VCaP (cell line): ENCODE measurements around the gene BCL2.

ENCODE experiments used
- H3K27ac ChIP-seq: fragments of 450-650 bp; 2 replicates; pipeline ENCODE4 v1.5.1; 2017
- TF ChIP-seq, protein P1 (sequence below): fragments of 450-650 bp; conservative IDR thresholded peaks from 2 replicates; pipeline ENCODE4 v1.5.1; 2017; ENCODE audit warnings: mild to moderate bottlenecking, moderate library complexity

BCL2 gene

DNA sequence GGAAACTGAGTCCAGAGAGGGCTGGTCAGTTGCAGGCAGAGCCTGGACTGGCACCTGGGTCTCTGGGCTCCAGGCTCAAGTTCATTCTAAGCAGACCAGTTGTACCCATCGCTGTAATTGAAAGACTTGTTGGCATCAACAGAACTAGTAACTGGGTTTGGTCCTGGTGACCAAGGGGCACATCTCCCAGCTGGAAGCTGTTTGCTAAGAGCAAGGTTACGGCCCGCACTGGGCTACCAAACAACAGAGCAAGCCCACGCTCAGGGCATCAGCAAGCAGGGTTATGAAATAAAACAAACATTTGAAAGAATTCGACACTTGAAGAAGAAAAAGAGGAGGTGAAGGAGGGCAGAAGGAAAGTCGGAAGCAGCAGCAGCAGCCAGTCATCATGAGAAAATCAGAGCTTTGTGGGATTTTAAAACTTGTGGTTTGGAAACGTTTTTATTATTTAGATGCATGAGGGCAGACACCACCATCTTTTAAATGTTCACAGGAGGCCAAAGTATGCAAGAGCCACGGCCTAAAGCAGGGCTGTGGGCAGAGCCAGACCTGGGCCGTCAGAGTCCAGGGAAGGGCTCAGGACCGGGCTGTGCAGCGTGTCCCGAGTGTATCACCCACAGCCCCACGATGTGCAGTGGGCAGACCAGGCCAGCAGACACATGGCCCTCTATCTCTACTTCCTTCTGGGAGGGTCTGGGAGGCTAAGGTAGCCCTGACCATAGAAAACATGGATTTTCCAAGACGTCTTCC lies 220.3 kb downstream of the BCL2 start:
- no peak overlapping the region for H3K27ac ChIP-seq
- TF ChIP-seq, protein P1, sequence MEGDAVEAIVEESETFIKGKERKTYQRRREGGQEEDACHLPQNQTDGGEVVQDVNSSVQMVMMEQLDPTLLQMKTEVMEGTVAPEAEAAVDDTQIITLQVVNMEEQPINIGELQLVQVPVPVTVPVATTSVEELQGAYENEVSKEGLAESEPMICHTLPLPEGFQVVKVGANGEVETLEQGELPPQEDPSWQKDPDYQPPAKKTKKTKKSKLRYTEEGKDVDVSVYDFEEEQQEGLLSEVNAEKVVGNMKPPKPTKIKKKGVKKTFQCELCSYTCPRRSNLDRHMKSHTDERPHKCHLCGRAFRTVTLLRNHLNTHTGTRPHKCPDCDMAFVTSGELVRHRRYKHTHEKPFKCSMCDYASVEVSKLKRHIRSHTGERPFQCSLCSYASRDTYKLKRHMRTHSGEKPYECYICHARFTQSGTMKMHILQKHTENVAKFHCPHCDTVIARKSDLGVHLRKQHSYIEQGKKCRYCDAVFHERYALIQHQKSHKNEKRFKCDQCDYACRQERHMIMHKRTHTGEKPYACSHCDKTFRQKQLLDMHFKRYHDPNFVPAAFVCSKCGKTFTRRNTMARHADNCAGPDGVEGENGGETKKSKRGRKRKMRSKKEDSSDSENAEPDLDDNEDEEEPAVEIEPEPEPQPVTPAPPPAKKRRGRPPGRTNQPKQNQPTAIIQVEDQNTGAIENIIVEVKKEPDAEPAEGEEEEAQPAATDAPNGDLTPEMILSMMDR, result no peak

DNA sequence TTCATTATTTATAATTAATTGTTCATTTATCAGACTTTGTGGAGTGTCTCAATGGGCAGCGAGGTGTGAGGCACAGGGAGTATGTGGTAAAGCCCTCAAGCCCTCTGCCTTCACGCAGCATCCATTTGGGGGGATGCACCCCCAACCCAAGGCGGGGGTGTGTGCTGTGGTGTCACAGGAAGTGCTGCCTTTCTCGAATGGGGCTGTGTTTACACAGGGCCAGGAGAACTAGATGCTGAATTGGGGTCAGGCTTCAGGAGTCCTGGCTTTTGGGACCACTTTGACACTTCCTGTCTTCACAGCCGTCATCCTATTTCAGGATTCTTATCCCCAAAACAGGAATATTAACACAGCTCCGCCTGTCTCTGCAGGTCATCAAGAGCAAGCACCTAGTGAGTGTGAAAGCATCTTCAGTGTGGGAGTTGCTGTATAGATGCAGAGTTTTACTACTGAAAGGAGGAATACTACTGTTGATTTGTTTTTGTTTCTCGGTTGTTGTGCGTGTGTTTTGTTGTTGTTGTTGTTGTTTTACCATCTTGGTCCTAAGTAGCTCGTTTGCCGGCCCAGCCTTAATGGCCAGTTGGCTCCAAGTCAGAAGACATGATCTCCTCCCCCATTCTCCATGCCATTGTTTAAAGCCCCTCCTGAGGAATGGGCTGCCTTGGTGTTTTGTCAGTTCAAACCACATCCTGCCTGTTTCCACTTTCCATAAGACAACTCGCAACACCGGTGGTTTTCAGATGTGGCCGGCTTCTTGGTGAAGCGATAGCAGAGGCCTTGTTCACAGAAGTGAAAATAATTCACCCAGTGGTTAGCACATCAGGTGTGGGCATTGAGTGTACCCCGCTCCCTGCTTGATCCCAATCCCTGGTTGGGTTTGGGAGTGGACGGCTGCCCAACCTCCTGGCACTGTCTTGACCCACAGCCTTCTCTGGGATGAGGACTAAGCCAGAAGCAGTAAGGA lies 221.3 kb downstream of the BCL2 start:
- H3K27ac ChIP-seq, result no peak overlapping the region
- TF ChIP-seq, protein P1, result no peak

DNA sequence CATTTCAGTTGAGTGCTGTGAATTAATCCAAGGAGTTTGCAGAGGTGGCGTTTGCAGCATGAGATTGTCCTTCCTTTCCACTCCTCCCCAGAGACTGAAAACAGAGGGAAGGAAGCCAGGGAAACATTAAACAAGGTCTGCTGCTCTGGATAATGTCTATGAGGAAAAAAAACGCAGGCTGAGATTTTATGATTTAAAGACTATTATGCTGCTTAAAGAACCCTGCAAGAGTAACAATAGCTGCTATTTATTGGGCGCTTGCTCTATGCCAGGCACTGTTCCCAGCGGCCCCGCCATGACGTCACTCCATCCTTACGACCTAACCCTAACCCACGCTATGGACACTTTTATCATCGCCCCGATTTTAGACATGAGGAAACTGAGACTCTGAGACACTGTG lies 222.4 kb downstream of the BCL2 start:
- TF ChIP-seq, protein P1, result no peak

DNA sequence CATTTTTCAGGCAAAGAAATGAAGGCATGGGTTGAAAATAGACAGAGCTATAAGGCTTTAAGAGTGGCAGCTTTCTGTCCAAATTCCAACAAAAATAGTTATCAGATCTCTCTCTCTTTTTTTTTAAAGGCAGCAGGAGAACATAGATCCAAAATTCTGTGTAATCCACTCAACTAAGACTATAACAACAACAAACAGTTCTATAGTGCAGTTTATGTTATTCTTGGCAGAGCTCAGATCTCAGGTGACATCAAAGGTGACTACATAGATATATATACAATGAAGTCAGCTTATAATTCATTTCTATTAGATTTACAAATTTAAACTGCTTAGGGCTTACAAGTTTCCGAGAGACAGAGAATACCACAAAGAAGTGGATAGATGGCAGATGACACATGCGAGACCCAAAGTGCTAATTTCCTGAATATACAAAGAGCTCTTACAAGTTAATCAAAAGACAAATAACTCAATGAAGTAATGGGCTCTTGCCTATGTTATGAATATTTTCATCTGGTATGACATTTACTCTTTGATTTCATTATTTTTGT lies 223.2 kb downstream of the BCL2 start:
- no peak overlapping the region for H3K27ac ChIP-seq
- TF ChIP-seq, protein P1, result no peak

More for the DNA sequence above, 222.4 kb downstream of the BCL2 start:
- H3K27ac ChIP-seq, result no peak overlapping the region

DNA sequence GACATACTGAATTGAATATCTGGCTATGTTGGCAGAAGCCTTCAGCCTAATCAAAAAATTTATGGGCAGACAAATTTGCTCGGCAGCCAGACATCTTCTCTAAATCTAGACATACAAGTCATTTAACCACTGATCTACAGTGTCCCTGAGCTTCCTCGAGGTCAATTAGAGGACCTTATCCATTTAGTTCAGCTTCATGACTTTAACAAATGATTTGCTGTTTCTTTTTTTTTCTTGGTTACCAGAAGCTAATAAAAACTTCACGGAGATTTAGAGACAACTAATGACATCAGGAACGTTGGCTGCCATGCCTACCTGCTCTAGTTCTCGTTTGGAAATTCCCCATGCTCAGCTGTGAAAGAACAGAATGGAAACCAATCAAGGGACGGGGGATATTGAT lies 223.8 kb downstream of the BCL2 start:
- TF ChIP-seq, protein P1, result no peak
- H3K27ac ChIP-seq, result no peak overlapping the region

DNA sequence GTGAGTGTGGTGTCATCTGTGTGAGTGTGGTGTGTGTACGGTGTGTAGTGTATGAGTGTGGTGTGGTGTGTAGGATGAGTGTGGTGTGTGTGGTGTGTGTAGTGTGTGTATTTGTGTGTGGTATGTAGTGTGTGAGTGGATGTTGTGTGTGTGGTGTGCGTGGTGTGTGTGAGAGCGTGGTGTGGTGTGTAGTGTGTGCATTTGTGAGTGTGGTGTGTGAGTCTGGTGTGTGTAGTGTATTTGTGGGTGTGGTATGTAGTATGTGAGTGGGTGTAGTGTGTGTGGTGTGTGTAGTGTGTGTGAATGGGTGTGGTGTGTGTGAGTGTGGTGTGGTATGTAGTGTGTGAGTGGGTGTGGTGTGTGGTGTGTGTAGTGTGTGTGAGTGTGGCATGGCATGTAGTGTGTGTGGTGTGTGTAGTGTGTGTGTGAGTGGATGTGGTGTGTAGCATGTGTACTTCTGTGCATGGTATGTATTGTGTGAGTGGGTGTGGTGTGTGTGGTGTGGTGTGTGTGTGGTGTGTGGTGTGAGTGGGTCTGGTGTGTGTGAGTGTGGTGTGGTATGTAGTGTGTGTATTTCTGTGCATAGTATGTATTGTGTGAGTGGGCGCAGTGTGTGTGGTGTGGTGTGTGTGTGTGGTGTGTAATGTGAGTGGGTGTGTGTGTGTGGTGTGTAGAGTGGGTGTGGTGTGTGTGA lies 227.8 kb downstream of the BCL2 start:
- TF ChIP-seq, protein P1, result no peak
- H3K27ac ChIP-seq, result no peak overlapping the region
